ENCODE results near the gene ZNF729. TPM values are rescaled to one million over a fixed set of nuclear protein-coding genes. Genes with fewer than 3 reads are reported as not detected.

Gene ZNF729
- total and polyA plus RNA-seq, 2 experiments from 2014 or later = not detected

DNA sequence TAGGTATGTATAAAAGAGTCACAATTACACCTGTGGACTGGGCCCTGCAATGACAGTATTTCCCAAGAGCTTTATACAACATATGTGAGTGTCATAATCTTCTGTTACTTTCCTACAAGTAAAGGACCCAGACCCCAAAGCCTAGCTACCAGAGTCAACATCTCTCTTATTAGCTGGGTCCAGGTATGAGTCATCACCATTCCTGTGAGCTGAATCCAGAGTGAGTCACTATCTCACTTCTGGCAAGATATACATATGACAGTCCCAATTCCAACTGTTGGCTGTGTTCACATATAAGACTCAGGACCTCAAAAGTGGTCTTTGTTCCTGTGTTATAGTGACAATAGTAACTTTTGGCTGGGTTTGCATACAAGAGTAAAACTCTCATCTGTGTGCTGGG lies 46.7 kb downstream of the ZNF729 start:
- Histone ChIP-seq H3F3A (replicated peaks; ENCODE audit: low read depth) (no peaks in the 10 kb centered on the region), H2AFZ (no peak overlapping the region), H3K4me2 (no peak overlapping the region), H3K4me3 (no peak overlapping the region), H3K27me3 (ENCODE audit: insufficient read depth) (no peaks in the 10 kb centered on the region), H3K9me2 (ENCODE audit: insufficient read depth) (no peaks in the 10 kb centered on the region), H4K20me1 (replicated peaks; ENCODE audit: insufficient read depth) (no peaks in the 10 kb centered on the region), H3K36me3 (ENCODE audit: insufficient read depth) (no peaks in the 10 kb centered on the region), H3K4me1 (ENCODE audit: insufficient read depth) (no peaks in the 10 kb centered on the region), H3K79me2 (replicated peaks; ENCODE audit: insufficient read depth) (no peaks in the 10 kb centered on the region), H3K27ac (ENCODE audit: low read depth) (no peak overlapping the region)
- DNase-seq (ENCODE audit: low spot score) (no peak), ATAC-seq (no peak)
- peaks cover 1% of the 10 kb centered on the region for H3K27me3 Mint-ChIP-seq (ENCODE audit: insufficient read depth, low read depth, poor library complexity)
- no peak for TF ChIP-seq CTCF (conservative IDR thresholded peaks at IDR 0.05; ENCODE audit: low read depth in 2 of 2)
- TF ChIP-seq, protein P1, sequence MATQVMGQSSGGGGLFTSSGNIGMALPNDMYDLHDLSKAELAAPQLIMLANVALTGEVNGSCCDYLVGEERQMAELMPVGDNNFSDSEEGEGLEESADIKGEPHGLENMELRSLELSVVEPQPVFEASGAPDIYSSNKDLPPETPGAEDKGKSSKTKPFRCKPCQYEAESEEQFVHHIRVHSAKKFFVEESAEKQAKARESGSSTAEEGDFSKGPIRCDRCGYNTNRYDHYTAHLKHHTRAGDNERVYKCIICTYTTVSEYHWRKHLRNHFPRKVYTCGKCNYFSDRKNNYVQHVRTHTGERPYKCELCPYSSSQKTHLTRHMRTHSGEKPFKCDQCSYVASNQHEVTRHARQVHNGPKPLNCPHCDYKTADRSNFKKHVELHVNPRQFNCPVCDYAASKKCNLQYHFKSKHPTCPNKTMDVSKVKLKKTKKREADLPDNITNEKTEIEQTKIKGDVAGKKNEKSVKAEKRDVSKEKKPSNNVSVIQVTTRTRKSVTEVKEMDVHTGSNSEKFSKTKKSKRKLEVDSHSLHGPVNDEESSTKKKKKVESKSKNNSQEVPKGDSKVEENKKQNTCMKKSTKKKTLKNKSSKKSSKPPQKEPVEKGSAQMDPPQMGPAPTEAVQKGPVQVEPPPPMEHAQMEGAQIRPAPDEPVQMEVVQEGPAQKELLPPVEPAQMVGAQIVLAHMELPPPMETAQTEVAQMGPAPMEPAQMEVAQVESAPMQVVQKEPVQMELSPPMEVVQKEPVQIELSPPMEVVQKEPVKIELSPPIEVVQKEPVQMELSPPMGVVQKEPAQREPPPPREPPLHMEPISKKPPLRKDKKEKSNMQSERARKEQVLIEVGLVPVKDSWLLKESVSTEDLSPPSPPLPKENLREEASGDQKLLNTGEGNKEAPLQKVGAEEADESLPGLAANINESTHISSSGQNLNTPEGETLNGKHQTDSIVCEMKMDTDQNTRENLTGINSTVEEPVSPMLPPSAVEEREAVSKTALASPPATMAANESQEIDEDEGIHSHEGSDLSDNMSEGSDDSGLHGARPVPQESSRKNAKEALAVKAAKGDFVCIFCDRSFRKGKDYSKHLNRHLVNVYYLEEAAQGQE (IDR thresholded peaks at IDR 0.05; ENCODE audit: unreplicated experiment) = no peak
- TF ChIP-seq CREB1 (CRISPR knock-in tag; IDR thresholded peaks at IDR 0.05; ENCODE audit: low read depth) = no peak
- no peak for TF ChIP-seq EZH2phosphoT487 (IDR thresholded peaks at IDR 0.05; ENCODE audit: unreplicated experiment)
- TF ChIP-seq, protein P2, sequence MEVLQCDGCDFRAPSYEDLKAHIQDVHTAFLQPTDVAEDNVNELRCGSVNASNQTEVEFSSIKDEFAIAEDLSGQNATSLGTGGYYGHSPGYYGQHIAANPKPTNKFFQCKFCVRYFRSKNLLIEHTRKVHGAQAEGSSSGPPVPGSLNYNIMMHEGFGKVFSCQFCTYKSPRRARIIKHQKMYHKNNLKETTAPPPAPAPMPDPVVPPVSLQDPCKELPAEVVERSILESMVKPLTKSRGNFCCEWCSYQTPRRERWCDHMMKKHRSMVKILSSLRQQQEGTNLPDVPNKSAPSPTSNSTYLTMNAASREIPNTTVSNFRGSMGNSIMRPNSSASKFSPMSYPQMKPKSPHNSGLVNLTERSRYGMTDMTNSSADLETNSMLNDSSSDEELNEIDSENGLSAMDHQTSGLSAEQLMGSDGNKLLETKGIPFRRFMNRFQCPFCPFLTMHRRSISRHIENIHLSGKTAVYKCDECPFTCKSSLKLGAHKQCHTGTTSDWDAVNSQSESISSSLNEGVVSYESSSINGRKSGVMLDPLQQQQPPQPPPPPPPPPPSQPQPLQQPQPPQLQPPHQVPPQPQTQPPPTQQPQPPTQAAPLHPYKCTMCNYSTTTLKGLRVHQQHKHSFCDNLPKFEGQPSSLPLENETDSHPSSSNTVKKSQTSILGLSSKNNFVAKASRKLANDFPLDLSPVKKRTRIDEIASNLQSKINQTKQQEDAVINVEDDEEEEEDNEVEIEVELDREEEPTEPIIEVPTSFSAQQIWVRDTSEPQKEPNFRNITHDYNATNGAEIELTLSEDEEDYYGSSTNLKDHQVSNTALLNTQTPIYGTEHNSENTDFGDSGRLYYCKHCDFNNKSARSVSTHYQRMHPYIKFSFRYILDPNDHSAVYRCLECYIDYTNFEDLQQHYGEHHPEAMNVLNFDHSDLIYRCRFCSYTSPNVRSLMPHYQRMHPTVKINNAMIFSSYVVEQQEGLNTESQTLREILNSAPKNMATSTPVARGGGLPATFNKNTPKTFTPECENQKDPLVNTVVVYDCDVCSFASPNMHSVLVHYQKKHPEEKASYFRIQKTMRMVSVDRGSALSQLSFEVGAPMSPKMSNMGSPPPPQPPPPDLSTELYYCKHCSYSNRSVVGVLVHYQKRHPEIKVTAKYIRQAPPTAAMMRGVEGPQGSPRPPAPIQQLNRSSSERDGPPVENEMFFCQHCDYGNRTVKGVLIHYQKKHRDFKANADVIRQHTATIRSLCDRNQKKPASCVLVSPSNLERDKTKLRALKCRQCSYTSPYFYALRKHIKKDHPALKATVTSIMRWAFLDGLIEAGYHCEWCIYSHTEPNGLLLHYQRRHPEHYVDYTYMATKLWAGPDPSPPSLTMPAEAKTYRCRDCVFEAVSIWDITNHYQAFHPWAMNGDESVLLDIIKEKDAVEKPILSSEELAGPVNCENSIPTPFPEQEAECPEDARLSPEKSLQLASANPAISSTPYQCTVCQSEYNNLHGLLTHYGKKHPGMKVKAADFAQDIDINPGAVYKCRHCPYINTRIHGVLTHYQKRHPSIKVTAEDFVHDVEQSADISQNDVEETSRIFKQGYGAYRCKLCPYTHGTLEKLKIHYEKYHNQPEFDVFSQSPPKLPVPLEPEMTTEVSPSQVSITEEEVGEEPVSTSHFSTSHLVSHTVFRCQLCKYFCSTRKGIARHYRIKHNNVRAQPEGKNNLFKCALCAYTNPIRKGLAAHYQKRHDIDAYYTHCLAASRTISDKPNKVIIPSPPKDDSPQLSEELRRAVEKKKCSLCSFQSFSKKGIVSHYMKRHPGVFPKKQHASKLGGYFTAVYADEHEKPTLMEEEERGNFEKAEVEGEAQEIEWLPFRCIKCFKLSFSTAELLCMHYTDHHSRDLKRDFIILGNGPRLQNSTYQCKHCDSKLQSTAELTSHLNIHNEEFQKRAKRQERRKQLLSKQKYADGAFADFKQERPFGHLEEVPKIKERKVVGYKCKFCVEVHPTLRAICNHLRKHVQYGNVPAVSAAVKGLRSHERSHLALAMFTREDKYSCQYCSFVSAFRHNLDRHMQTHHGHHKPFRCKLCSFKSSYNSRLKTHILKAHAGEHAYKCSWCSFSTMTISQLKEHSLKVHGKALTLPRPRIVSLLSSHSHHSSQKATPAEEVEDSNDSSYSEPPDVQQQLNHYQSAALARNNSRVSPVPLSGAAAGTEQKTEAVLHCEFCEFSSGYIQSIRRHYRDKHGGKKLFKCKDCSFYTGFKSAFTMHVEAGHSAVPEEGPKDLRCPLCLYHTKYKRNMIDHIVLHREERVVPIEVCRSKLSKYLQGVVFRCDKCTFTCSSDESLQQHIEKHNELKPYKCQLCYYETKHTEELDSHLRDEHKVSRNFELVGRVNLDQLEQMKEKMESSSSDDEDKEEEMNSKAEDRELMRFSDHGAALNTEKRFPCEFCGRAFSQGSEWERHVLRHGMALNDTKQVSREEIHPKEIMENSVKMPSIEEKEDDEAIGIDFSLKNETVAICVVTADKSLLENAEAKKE (CRISPR knock-in tag; IDR thresholded peaks at IDR 0.05) = no peak
- TF ChIP-seq EZH2 (IDR thresholded peaks at IDR 0.05; ENCODE audit: low read depth, unreplicated experiment) = no peak
- no peak for TF ChIP-seq STAT1 (IDR thresholded peaks at IDR 0.05; ENCODE audit: unreplicated experiment)
- TF ChIP-seq POLR2AphosphoS5 (IDR thresholded peaks at IDR 0.05; ENCODE audit: low read depth) = no peak
- no peak for TF ChIP-seq ZNF114 (CRISPR knock-in tag; IDR thresholded peaks at IDR 0.05)
- TF ChIP-seq ETS1 (IDR thresholded peaks at IDR 0.05) = no peak
- TF ChIP-seq JUNB (IDR thresholded peaks at IDR 0.05; ENCODE audit: unreplicated experiment) = no peak
- TF ChIP-seq ZNF331 (CRISPR knock-in tag; IDR thresholded peaks at IDR 0.05; ENCODE audit: low read depth) = no peak
- no peak for TF ChIP-seq NANOG (IDR thresholded peaks at IDR 0.05; ENCODE audit: borderline replicate concordance)
- peaks cover 37% of the 10 kb centered on the region for H3K36me3 Mint-ChIP-seq (ENCODE audit: low read depth)
- H3K4me3 Mint-ChIP-seq = no peak overlapping the region
- H3K9me3 Mint-ChIP-seq = peaks cover 99% of the 10 kb centered on the region
- H3K4me1 Mint-ChIP-seq = no peaks in the 10 kb centered on the region
- H3K27ac Mint-ChIP-seq = no peak overlapping the region

All from GM23338 (cell line).